CD4-positive, alpha-beta T cell (primary cell): ENCODE data around the gene PMF1. TPM values are rescaled to one million over a fixed set of nuclear protein-coding genes. Genes with fewer than 3 reads are reported as not detected.

Experiments used
- ATAC-seq: fragments of 200-7000 bp; cut with Tn5 transposase; one replicate; pipeline ENCODE4 v1.10.0; 2022; ENCODE audit warnings: mild to moderate bottlenecking; ENCODE audit not compliant: poor library complexity
- CTCF ChIA-PET: fragments of 350-600 bp; sonication (Branson Sonifier 250); formaldehyde crosslinking; loops from one replicate; lab custom pipeline; 2021; ENCODE audit warnings: antibody characterized with exemption, inconsistent platforms; lab: Charles Lee
- POLR2A ChIA-PET: fragments of 350-600 bp; sonication (Branson Sonifier 250); formaldehyde crosslinking; loops from one replicate; lab custom pipeline; 2021; ENCODE audit warnings: antibody characterized with exemption, inconsistent platforms; lab: Charles Lee
- DNase-seq, 14 experiments: peaks; one replicate each; pipeline ENCODE4 v3.0.0-alpha.2; 2013 to 2020; ENCODE audit warnings: mixed read lengths in 2 of 14
- H3K27ac ChIP-seq, 2 donors: one replicate each; pipeline versions ENCODE4 v1.5.1 to v1.7.0; 2013; ENCODE audit warnings: low read length in 2 of 2, low read depth in 1 of 2, mild to moderate bottlenecking in 1 of 2
- H3K27me3 ChIP-seq, 2 experiments: 1 replicate in 1 of 2; 2 replicates in 1 of 2; pipeline versions ENCODE4 v1.6.1 to v1.7.0; 2013; ENCODE audit warnings: low read length in 2 of 2, control low read depth in 1 of 2, mild to moderate bottlenecking in 1 of 2, moderate library complexity in 1 of 2; ENCODE audit not compliant: insufficient read depth in 2 of 2, control insufficient read depth in 1 of 2
- H3K36me3 ChIP-seq: one replicate; pipeline ENCODE4 v1.6.1; 2013; ENCODE audit warnings: low read length, control low read depth; ENCODE audit not compliant: insufficient read depth
- H3K4me1 ChIP-seq: one replicate; pipeline ENCODE4 v1.6.1; 2013; ENCODE audit warnings: low read length, control low read depth; ENCODE audit not compliant: insufficient read depth
- H3K4me3 ChIP-seq: one replicate; pipeline ENCODE4 v1.5.1; 2013; ENCODE audit warnings: mild to moderate bottlenecking, low read length, moderate library complexity
- H3K9me3 ChIP-seq, 2 experiments: 1 replicate in 1 of 2; 2 replicates in 1 of 2; pipeline versions ENCODE4 v1.6.1 to v1.7.0; 2013; ENCODE audit warnings: low read length in 2 of 2, mild to moderate bottlenecking in 2 of 2, control low read depth in 1 of 2, moderate library complexity in 1 of 2; ENCODE audit not compliant: control insufficient read depth in 1 of 2, insufficient read depth in 1 of 2
- H3K27ac Mint-ChIP-seq: one replicate; pipeline ENCODE4 v1.8.0; 2020; ENCODE audit warnings: mixed read lengths
- H3K27me3 Mint-ChIP-seq: one replicate; pipeline ENCODE4 v1.8.0; 2021; ENCODE audit warnings: mixed read lengths
- H3K36me3 Mint-ChIP-seq: one replicate; pipeline ENCODE4 v1.8.0; 2021; ENCODE audit warnings: low read depth, mixed read lengths
- H3K4me1 Mint-ChIP-seq: one replicate; pipeline ENCODE4 v1.8.0; 2021; ENCODE audit warnings: low read depth, mixed read lengths
- H3K4me3 Mint-ChIP-seq: one replicate; pipeline ENCODE4 v1.8.0; 2020; ENCODE audit warnings: mild to moderate bottlenecking, mixed read lengths
- H3K9me3 Mint-ChIP-seq: one replicate; pipeline ENCODE4 v1.8.0; 2020; ENCODE audit warnings: mixed read lengths
- intact Hi-C, 2 experiments: fragments of 100-400 bp; cut with DNase I in 1 of 2; cut with micrococcal nuclease in 1 of 2; formaldehyde crosslinking; loops; one replicate each; pipeline versions ENCODE4 v1.15.1 to v1.9.0; 2023 to 2025; cut with DNase I, micrococcal nuclease
- total RNA-seq, 174 experiments: library from RNA in 2 of 174; stranded (reverse) in 2 of 174; gene quantifications; one replicate each; pipeline ENCODE4 v1.2.3 and lab custom pipeline; 2021 to 2026
- TF ChIP-seq, protein P1 (sequence below): fragments of 200-600 bp; IDR thresholded peaks from one replicate; pipeline ENCODE4 v1.8.0; 2022; ENCODE audit warnings: antibody characterized with exemption, mild to moderate bottlenecking

The PMF1 gene
- total RNA-seq, 2 experiments from 2014 or later = 58.0 to 61.2 TPM

DNA sequence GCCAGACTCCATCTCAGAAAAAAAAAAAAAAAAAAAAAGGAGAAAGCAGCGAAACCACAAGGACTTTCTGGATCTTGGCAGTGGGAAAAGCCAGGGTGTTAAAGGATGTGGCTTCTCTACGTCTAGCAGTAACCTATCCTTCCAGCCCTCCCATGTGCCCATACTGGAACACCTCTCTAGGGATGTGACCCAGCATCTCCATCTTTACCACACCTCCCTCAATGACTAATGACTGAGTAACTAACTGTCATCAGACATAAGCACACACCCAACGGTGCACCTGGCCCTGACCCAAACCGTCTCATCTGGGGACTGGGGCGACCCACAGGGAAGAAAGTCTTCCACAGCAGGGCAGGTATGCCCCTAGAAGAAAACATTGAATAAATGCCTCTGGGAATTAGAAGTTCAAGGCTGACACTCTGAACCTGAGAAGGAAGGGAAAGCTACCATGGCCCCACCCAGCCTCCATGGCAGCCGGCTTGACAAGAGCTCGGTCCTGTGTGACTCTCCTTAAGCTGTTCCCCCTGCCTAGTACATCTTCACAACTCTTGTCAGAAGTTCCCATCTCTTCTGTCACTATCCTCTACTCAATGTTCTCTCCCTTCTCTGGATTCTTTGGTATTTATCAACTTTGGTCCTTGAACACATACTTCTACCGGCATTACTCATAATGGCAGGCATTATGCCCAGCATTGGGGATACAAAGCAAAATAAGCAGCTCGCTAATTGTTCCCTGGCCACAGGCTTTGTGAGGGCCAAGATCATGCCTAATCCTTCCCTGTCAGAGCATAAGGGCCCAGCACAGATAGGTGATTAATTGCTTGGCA lies 49.9 kb downstream of the PMF1 start:
- Mint-ChIP-seq H3K9me3 (no peaks in the 10 kb centered on the region), H3K4me3 (no peak overlapping the region), H3K36me3 (peaks cover 92% of the 10 kb centered on the region), H3K27ac (no peak overlapping the region), H3K4me1 (no peaks in the 10 kb centered on the region), H3K27me3 (no peaks in the 10 kb centered on the region)
- H3K4me1 ChIP-seq = no peaks in the 10 kb centered on the region
- no peaks in the 10 kb centered on the region for H3K9me3 ChIP-seq
- CTCF ChIA-PET = no interaction called here
- TF ChIP-seq, protein P1, sequence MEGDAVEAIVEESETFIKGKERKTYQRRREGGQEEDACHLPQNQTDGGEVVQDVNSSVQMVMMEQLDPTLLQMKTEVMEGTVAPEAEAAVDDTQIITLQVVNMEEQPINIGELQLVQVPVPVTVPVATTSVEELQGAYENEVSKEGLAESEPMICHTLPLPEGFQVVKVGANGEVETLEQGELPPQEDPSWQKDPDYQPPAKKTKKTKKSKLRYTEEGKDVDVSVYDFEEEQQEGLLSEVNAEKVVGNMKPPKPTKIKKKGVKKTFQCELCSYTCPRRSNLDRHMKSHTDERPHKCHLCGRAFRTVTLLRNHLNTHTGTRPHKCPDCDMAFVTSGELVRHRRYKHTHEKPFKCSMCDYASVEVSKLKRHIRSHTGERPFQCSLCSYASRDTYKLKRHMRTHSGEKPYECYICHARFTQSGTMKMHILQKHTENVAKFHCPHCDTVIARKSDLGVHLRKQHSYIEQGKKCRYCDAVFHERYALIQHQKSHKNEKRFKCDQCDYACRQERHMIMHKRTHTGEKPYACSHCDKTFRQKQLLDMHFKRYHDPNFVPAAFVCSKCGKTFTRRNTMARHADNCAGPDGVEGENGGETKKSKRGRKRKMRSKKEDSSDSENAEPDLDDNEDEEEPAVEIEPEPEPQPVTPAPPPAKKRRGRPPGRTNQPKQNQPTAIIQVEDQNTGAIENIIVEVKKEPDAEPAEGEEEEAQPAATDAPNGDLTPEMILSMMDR = no peak
- no peak for DNase-seq
- intact Hi-C loops = no loop called here
- peaks cover 83% of the 10 kb centered on the region for H3K36me3 ChIP-seq
- no peaks in the 10 kb centered on the region for H3K27me3 ChIP-seq
- ATAC-seq = no peak
- H3K27ac ChIP-seq = no peak overlapping the region
- POLR2A ChIA-PET = no interaction called here
- no peak overlapping the region for H3K4me3 ChIP-seq

DNA sequence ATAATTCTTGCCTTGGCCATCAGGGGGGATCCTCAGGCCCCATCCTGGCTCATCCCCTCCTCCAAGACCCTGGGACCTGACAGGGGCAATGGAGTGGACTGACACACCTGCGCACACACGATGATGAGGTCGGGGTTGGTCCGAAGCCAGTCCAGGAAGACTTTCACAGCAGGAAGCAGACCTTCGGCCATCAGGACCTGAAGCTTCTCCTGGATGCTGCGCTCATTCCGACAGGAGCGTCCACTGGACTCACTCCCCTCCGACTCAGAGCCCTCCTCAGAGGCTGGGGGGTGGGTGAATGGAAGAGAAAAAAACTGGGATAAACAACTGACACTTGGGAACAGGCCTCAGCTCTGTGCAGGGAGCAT lies 50.5 kb downstream of the PMF1 start:
- TF ChIP-seq, protein P1 = no peak
- ChIA-PET POLR2A (no interaction called here), CTCF (no interaction called here)

DNA sequence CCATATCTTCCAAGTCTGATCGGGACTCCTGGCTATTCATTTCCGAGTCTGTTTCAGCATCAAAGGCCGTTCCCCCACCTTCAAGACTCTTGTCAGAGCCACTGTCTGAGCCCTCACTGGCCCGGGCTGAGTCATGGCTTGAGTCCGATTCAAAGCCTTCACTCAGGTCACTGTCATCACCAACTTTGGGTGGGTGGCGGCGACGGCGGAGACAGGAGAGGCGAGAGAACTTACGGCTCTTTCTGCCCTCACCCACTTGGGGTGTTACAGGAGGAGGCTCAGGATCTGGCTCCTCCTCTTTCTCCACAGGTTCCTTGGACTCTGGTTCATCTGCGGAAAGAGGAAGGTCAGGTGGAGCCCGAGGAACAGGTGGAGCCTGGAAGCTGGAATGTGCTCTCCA lies 53.2 kb downstream of the PMF1 start:
- H3K9me3 ChIP-seq = no peaks in the 10 kb centered on the region
- POLR2A ChIA-PET = no interaction called here
- ATAC-seq (no peak), DNase-seq (no peak)
- no peak overlapping the region for H3K27ac ChIP-seq
- H3K36me3 Mint-ChIP-seq = peaks cover 85% of the 10 kb centered on the region
- no peak overlapping the region for H3K4me3 Mint-ChIP-seq
- H3K27ac Mint-ChIP-seq = no peak overlapping the region
- H3K27me3 ChIP-seq = no peaks in the 10 kb centered on the region
- CTCF ChIA-PET = no interaction called here
- H3K36me3 ChIP-seq = peaks cover 78% of the 10 kb centered on the region
- intact Hi-C loops = no loop called here
- H3K4me1 ChIP-seq = no peaks in the 10 kb centered on the region
- no peak overlapping the region for H3K4me3 ChIP-seq
- no peaks in the 10 kb centered on the region for H3K9me3 Mint-ChIP-seq
- TF ChIP-seq, protein P1 = no peak
- H3K4me1 Mint-ChIP-seq = no peaks in the 10 kb centered on the region
- H3K27me3 Mint-ChIP-seq = no peaks in the 10 kb centered on the region

More for the DNA sequence above, 50.5 kb downstream of the PMF1 start:
- H3K36me3 ChIP-seq = peaks cover 83% of the 10 kb centered on the region
- no peak overlapping the region for H3K4me3 Mint-ChIP-seq
- no peaks in the 10 kb centered on the region for H3K9me3 Mint-ChIP-seq
- no peaks in the 10 kb centered on the region for H3K9me3 ChIP-seq
- no peaks in the 10 kb centered on the region for H3K27me3 ChIP-seq
- no peak overlapping the region for H3K4me3 ChIP-seq
- no peaks in the 10 kb centered on the region for H3K4me1 ChIP-seq
- peaks cover 92% of the 10 kb centered on the region for H3K36me3 Mint-ChIP-seq
- no peaks in the 10 kb centered on the region for H3K27me3 Mint-ChIP-seq
- intact Hi-C loops = no loop called here
- no peaks in the 10 kb centered on the region for H3K4me1 Mint-ChIP-seq
- ATAC-seq (no peak), DNase-seq (no peak)
- no peak overlapping the region for H3K27ac Mint-ChIP-seq
- no peak overlapping the region for H3K27ac ChIP-seq
